T-helper 1 cell (primary cell): ENCODE data around the gene RYR3.

Experiments used
- DNase-seq, 5 donors: peaks; one replicate each; pipeline ENCODE4 v3.0.0-alpha.2; 2012 to 2020

The RYR3 gene

DNA sequence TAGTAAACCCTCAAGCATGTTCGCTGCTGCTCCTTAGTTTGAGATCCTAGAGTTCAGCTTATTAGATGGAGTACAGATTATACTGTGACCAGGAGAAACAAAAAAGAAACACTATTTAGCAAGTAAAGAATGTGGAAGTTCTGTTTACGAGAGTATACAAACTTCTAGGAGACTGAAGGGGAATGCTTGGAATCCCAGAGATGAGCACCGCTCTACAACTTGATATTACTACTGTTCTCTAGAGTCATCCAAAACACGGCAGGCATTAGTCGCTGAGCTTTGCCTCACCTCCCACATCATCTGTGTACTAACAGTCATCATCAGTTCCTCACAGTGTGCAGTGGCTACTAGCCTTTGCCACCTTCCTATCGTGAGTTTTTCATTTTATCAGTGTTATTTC, 536.1 kb downstream of the RYR3 start:
- no peak for DNase-seq

DNA sequence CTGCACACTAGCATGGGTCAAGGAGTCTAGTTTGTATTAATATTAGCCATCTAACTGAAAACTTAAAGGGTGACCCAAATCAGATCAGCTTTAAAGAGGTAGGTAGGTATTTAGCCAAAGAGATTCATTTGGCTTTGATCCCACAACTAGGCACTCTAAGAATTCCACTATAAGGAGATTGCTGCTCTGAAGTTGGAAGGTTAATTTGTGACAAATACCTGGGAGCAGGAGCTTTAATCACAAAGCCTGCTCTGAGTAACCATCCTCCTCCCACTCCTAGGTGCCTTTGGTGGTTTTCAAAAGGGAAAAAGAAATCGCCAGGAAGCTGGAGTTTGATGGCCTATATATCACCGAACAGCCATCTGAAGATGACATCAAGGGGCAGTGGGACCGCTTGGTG, 537.2 kb downstream of the RYR3 start:
- DNase-seq: no peak

DNA sequence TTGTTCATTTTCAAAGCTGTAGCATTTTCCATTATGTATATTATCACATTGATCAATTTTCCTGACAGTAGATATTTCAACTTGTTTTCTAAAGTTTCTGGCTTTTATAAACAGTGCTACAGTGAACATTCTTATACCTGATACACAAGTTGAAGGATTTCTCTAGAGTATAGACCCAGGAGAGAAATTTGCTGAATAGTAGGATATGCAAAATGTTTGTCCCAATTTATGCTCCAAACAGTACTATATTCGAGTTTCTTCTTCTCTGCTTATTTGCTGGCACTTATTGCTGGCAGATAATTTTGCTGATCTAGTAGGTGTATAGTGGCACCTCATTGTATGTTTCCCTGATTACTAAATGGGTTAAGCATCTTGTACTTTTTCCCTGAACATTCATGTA, 540.3 kb downstream of the RYR3 start:
- DNase-seq: no peak

DNA sequence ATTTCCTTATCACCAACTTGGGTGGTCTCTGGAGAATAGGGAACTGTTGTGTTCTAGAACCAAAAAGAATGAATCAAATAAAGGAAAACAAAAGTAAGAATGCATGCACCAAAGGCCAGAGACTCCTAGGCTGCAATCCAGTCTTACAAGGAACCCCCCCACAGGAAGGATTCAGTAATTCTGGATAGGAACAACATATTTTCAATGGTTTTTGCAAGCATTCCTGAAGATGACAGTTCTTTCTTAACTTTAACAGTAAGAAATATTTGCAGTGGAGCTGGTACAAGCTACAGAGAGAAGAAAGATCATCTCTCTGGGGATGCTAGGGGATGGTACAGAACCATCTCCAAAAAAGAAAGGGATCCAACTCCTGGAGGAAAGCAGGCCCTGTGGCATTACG, 541.3 kb downstream of the RYR3 start:
- no peak for DNase-seq

DNA sequence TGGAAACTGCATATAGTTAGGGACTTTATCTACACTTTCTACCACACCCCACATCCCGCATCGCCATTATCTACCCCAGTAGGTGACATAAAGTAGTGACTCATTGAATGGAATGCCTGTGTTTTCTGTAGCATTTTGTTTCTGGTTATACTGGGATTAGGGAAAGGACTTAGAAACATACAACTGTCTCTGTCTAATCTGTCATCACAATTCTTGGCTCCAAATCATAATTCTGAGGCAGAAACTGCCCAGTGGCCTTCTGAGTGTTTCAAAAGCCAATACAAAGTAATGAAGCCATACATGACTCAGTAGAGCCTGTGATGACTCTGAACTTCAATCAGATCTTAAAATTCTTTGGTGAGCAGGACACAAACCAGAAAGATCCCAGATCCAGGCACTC, 541.8 kb downstream of the RYR3 start:
- no peak for DNase-seq

DNA sequence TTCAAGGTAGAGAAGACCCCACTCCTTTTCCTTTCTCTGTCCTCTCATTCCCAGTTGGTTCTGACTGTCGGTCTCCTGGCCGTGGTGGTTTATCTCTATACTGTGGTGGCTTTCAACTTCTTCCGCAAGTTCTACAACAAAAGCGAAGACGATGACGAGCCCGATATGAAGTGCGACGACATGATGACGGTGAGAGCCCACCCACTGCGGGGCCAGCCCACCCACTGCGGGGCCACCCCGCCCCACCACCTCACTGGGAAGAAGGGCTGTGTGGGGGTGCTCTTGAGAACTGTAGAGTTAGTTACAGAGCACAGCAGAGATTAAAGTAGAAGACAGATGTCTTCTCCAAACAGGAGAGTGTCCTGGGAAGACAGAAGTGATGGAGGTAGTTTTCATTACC, 547.0 kb downstream of the RYR3 start:
- no peak for DNase-seq

DNA sequence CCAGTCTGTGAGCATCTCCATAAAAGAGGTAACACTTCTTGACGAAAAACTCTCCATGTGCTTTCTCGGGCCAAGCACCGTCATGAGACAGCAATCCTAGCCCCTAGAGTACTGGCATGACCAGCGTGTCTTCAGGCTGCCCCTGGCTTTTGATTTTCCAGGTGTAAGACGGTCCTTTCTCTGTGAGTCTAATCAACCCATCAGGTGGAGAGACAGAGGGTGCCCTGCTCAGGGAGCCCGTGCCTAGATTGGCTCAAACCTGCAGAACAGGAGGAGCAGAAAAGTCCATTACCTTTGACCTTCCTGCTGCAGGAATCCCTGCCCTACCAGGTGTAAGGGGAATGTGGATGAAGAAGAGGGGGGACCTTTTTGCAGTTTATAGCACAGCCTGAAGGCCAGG, 548.1 kb downstream of the RYR3 start:
- DNase-seq: no peak

DNA sequence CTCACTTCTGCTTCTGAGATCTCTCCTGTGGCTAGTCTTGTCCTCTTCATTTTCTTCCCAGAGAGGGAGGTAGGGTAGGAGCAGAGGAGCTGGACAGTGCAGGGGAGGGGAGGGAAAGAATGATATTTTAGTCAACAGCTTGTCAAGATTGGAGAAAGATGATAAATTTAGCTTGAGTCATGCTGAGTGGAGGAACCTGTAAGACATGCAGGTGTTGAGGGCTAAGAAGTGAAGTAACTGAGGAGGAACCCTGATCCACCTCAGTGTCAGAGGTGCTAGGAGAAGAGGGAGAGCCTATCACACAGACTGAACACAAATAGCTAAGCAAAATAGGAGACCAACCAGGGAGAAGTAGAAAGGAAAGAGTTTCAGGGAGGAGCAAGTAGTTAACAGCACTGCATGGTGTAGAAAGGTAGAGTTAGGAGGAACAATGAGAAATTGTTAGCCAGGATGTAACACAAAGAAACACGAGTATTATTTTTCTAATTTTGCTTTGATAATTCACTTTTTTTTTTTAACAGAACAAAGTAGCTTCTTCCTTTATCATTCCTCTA, 549.3 kb downstream of the RYR3 start:
- no peak for DNase-seq

DNA sequence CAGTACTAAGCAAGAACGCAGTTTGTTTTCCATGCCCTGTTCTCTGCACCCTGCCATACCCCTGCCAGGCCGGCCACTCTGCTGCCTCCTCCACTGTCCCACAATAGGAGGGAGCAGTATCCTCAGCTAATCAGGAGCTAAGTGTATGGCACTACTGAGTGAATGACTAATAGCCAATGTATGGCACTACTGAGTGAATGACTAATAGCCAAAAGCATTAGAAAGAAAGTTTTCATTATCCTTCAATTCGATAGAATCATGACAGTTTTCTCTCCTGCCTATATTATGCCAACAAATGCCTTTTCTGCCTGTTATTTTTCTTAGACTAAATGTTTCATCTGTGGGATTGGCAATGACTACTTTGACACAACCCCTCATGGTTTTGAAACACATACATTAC, 550.0 kb downstream of the RYR3 start:
- DNase-seq: no peak

DNA sequence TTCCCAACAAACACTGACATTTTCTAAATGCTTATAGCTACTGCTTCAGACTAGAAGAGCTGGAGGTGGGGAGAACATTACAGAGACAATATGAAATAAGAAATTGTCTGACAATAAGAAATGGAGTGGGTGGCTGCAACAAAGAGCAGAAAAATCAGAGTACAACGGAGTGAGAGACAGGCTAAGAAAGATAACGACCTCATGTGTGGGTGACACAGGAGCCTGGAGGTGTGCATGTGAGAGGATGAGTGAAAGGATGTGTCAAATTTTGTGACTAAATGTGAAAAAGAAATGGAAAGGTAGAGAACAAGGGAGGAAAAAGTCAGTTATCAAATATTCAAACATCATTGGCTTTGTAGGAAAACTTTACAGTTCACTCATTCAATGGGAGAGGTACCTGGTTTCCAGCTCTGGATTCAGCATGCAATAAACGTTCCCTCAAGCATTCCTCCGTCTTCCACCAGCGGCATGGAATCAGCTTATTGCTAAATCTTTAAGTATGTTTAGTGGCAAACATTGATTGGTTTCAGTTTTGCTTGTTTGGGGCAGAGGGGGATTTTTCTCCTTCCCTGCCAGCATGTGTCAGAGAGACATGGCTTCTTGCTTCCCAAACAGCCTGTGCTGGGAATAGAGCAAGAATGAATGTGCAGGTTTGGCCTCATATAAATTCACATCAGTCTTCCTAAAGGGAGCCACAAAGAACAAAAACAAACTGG, 553.8 kb downstream of the RYR3 start:
- DNase-seq: no peak

DNA sequence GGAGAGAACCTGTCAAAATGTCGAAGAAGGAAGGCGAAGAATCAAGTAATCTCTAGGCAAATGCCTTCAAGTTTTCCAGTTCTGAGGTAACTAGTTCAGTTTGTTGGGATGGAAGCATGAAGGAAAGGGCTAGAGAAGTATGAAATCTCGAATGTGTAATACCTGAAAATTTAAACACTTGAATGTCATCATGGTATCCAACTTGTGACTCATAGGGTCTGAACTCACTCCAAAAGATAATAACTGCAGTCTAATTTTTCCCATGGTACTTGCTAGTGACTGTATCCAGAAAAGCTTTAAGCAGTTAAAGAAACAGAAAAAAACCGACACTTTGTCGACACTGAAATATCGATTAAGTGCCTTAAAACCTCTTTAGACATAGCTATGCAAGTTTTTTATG, 554.6 kb downstream of the RYR3 start:
- DNase-seq: no peak

DNA sequence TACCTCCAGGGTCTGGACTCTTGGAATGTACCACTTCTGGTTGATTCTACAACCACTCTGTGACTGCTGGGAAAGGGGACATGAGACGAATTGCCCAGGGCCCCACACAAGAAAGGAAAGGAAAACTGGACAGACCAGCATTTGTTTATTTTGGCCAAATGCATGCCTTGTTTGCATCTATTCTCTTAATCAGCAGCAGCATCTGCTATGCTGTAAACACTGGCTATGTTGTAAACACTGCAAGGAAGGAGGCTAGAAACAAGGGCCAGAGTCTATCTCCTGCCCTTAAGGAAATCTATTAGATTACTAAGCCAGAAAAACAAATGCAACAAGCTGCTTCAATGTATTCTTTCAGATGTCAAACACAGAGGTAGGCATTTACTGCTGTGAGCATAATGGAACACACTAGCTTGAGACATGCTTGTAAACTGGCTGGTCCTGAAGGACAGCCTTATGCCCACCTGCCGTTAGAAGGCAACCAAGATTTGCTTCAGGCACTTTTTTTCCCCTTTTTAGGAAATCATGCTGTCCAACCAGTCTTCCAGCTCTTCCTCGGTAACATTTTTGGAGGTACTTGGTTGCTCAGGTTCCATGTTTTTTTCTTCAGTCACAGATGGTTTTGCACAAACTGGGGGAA, 555.5 kb downstream of the RYR3 start:
- DNase-seq: no peak

DNA sequence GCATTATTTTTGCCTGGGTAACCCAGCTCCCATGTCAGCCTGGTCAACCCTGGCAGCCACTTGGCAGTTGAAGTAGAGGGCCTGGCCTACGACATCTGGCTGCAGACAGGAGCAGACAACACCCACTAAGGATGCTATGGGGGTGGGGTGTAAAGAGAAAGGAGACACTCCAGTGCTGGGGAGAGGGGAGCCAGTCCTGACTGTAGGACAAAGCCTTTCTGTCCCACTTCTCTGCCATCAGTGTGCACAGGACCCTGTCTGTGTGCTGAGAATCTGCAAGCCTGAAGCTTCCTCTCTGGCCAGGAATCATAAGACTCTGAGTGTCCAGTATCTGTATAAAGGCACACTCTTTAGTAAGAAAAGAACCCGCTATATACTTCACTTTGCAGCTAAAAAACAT, 561.2 kb downstream of the RYR3 start:
- DNase-seq: no peak

DNA sequence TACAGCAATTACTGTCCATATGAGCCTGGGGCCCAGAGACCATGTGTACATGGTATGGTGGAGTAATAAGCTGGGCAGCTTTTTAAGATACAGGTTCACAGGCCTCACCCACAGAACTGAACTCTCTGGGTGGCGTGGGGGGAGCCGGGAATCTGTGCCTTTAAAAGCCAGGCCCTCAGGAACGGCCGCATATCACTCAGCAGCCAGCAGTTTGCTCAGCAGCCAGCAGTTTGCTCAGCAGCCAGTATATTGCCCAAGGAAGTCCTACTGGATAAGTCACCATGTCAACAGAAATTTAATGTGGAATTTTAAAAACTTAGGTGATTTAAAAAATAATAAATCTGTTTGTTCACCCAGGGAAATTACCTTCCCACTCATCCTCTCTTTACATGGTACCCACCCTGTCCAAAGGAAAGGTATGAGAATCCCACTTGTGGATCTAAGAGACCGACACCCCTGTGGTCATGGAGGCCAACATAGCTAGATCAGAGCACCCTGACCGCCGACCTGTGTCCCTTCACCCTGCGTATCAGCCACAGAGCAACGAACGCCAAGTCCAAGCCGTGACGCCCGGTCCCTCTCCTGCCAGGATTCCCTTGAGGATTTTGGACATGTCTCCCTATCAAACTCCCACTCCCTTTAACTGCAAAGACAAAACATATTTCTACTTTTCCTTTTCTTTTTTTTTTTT, 561.8 kb downstream of the RYR3 start:
- DNase-seq: no peak

DNA sequence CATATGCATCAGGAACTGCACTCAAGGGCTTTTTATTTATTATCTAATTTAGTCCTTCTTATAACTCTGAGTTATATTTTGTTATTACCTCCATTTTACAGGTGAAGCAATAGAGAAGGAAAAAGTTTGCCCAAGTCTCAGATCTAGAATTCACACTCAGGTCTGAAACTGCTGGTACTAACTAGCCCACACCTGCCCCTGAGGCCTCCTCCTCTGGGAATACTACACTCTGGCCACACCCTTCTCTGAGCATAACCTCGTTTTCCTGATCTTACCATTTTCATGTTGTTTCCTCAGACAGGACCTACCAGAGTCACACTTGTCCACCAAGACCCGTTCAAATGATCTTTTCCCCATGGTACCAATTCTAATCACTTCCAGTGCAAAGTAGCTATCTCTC, 563.4 kb downstream of the RYR3 start:
- no peak for DNase-seq

DNA sequence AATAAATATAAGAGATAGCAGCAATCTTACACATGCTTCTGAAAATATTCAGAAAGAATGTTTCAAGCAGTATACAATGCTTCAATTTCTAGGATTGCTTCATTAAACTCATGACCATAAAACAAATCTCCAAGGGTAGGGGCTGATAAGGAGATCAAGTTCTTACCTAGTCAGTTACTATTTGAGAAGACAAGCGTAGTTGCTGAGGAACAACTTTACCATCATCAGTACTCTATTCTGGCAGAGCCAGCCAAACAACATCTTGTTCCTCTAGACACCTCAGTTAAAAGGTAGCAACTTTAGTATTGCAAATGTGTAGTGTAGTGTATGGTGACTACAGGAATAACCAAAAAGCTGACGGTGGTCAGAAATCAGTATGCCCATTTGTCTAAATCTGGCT, 572.2 kb downstream of the RYR3 start:
- no peak for DNase-seq

DNA sequence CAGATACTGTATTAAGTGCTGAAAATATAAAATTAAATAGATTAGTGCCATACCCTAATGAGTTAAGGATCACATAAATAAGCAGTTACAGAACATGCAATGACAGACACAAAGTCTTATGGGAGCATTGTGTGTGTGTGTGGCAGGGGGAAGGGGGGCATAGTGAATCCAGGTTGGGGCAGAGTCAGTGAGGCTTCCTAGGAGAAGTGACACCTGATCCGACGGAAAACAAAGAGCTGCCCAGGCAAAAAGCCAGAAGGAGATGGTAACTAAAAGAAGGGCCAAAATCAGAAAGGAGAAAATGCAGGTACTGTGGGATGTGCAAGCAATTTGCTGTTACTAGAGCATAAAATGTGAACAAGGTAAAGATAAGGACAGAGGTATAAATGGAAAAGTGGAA, 577.4 kb downstream of the RYR3 start:
- no peak for DNase-seq

DNA sequence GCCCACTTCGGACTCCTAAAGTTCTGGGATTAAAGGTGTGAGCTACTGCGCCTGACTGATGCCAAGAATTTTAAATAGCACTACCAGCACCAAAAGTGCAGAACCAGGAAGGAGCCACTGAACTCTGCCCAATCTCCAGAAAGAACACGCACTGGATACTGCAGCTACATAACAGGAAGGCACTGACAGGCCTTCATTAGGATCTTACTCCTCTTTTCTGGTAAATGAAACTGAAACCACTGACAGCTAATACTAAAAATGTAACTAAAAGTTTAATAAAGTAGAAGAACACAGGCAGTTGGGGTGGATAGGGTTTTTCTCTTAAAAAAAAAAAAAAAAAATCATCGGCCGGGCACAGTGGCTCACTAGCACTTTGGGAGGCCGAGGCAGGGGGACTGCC, 583.4 kb downstream of the RYR3 start:
- DNase-seq: no peak

DNA sequence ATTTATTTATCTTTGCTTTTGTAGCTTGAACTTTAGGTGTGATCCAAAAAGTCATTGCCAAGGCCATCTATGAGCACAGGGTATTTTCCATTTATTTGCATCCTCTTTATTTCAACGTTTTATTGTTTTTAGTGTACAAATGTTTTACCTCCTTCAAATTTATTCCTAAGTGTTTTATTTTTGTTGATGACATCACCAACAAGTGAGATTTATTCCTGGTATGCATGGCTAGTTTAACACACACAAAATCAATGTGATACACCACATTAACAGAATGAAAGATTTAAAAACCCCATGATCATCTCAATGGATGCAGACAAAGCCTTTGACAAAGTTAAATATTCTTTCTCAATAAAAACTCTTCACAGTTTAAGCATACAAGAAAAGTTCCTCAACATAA, 591.3 kb downstream of the RYR3 start:
- DNase-seq: no peak

DNA sequence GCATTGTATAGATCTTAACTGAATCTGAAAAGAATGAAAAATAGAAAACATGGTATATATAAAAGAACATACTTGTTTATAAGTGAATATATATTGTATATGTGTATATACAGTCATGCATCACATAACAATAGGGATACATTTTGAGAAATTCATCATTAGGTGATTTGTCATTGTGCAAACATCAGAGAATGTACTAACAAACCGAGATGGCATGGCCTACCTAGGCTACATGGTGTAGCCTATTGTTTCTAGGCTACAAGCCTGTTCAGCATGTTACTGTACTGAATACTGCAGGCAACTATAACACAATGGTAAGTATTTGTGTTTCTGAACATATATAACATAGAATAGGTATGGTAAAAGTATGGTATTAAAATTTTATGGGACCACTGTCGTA, 592.9 kb downstream of the RYR3 start:
- DNase-seq: no peak

DNA sequence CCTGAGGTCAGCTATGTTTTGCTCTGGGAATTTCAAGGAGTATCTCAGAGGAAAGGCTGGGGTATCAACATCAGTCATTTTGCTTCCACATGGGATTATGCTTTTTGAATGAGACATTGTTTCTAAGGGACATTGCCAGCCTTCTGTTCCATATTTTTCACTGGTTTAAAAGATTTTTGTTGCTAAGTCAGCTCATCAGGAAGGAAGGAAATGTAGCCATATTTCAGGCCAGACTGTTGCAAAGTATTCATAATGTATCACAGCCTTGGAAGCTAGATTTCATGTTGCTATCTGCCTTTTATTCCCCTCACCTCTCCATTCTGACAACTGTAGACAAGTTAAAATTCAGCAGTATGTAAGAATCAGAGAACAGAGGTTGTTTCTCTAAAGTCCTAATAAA, 596.6 kb downstream of the RYR3 start:
- no peak for DNase-seq

DNA sequence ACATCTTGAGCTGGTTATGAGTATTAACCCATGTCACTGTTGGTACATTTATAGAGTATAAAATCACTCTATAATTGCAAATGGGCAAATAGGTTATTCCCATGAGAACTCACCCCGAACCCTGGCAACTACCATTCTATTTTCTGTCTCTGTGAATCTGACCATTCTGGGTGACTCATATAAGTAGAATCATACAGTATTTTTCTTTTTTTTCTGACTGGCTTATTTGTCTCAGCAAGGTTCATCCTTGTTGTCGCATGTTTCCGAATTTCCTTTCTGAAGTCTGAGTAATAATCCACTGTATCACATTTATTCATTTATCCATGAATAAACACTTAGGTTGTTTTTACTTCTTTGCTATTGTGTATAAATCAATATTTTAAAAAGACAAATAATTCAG, 597.6 kb downstream of the RYR3 start:
- no peak for DNase-seq

DNA sequence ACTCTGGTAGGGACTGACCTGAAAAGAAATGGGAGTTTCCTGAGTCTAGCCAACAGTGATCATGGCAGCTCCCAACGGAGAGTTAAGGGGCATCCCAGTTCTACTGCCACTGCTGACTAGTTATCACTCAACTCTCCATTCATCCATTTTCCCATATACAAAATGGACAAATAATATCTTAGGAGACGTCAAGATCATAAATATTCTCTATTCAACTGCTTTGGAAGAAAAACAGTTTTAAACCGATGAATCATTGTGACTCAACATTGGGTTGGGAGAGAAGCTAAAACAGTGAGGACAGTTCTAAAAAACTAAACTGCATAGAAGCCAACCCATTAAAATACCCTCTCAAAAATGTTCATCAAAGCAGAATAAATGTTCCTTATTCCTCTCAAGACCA, 600.0 kb downstream of the RYR3 start:
- no peak for DNase-seq

DNA sequence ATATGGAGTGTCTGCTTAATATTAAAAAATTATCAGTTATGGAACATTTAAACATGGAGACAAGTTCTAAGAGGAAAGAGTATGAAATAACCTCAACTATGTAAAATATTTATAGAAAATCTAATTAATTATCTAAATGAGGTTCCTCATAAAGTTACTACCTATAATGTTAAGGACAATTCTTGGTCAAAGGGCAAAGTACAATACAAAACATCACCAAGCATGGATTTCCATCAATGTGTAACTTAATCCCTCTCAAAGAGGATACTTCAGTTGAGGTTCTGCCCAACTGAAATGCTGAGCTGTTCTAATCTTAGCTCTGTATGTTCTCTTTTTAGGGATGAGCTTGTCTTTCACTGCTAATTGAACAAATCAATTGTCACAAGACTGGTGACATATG, 601.6 kb downstream of the RYR3 start:
- no peak for DNase-seq
